WTC11 (cell line): ENCODE data around the gene TNNT3. TPM values are rescaled to one million over a fixed set of nuclear protein-coding genes. Genes with fewer than 3 reads are reported as not detected.

Source experiments
- ATAC-seq: fragments of 200-7000 bp; cut with Tn5 transposase; 2 replicates; pipeline ENCODE4 v1.10.0; 2021; ENCODE audit warnings: mild to moderate bottlenecking, moderate library complexity
- CTCF ChIA-PET: fragments of 300-600 bp; sonication (Branson Sonifier 250); formaldehyde crosslinking; loops from one replicate; lab custom pipeline; 2021; ENCODE audit warnings: antibody characterized with exemption; lab: Charles Lee
- POLR2A ChIA-PET: fragments of 350-600 bp; sonication (Branson Sonifier 250); formaldehyde crosslinking; loops from one replicate; lab custom pipeline; 2021; ENCODE audit warnings: antibody characterized with exemption; lab: Charles Lee
- DNase-seq: peaks from one replicate; pipeline ENCODE4 v3.0.0; 2021; ENCODE audit warnings: low spot score
- H3K27ac Mint-ChIP-seq: 2 replicates; pipeline ENCODE4 v1.8.0; 2021; ENCODE audit warnings: mixed read lengths
- H3K27me3 Mint-ChIP-seq: 2 replicates; pipeline ENCODE4 v1.8.0; 2021; ENCODE audit warnings: low read depth, mild to moderate bottlenecking, moderate library complexity, mixed read lengths
- H3K36me3 Mint-ChIP-seq: 2 replicates; pipeline ENCODE4 v1.8.0; 2021; ENCODE audit warnings: mixed read lengths
- H3K4me1 Mint-ChIP-seq: 2 replicates; pipeline ENCODE4 v1.8.0; 2022; ENCODE audit warnings: mixed read lengths
- H3K4me3 Mint-ChIP-seq: 2 replicates; pipeline ENCODE4 v1.8.0; 2021; ENCODE audit warnings: mild to moderate bottlenecking, moderate library complexity, mixed read lengths
- H3K9me3 Mint-ChIP-seq: 2 replicates; pipeline ENCODE4 v1.8.0; 2021; ENCODE audit warnings: mixed read lengths
- ERG ChIP-seq: fragments of 250-450 bp; sonication (Bioruptor Pico); IDR thresholded peaks from 2 replicates; pipeline ENCODE4 v1.8.0; 2021; ENCODE audit warnings: mild to moderate bottlenecking
- FOXP4 ChIP-seq: sonication (generic); formaldehyde crosslinking; IDR thresholded peaks from 2 replicates; pipeline ENCODE4 v1.8.0; 2022; ENCODE audit warnings: mild to moderate bottlenecking, missing genetic modification reagents
- GTF2I ChIP-seq: fragments of 250-450 bp; sonication (Bioruptor Pico); conservative IDR thresholded peaks from 2 replicates; pipeline ENCODE4 v1.4.0; 2021; ENCODE audit warnings: mild to moderate bottlenecking
- JUN ChIP-seq: sonication (generic); formaldehyde crosslinking; IDR thresholded peaks from 2 replicates; pipeline ENCODE4 v1.8.0; 2023; ENCODE audit warnings: mild to moderate bottlenecking, missing genetic modification reagents
- PRRX2 ChIP-seq: fragments of 250-450 bp; sonication (Bioruptor Pico); IDR thresholded peaks from 2 replicates; pipeline ENCODE4 v1.8.0; 2021; ENCODE audit warnings: mild to moderate bottlenecking
- SMAD4 ChIP-seq: sonication (generic); formaldehyde crosslinking; IDR thresholded peaks from 2 replicates; pipeline ENCODE4 v1.8.0; 2022; ENCODE audit warnings: mild to moderate bottlenecking, missing genetic modification reagents
- ZNF416 ChIP-seq: fragments of 250-450 bp; sonication (Bioruptor Pico); IDR thresholded peaks from 2 replicates; pipeline ENCODE4 v1.9.0; 2021; ENCODE audit warnings: mild to moderate bottlenecking, inconsistent platforms
- total RNA-seq: library from RNA; stranded (reverse); gene quantifications from 3 replicates; pipeline ENCODE4 v1.2.3, GENCODE V29; 2021
- TF ChIP-seq, protein P1 (sequence below): fragments of 200-600 bp; IDR thresholded peaks from 2 replicates; pipeline ENCODE4 v1.8.0; 2022; ENCODE audit warnings: antibody characterized with exemption
- TF ChIP-seq, protein P2 (sequence below): fragments of 250-450 bp; sonication (Bioruptor Pico); IDR thresholded peaks from 2 replicates; pipeline ENCODE4 v1.9.0; 2021; ENCODE audit warnings: mild to moderate bottlenecking, borderline replicate concordance
- TF ChIP-seq, protein P3 (sequence below): fragments of 250-450 bp; sonication (Bioruptor Pico); IDR thresholded peaks from 2 replicates; pipeline ENCODE4 v1.9.0; 2021; ENCODE audit warnings: mild to moderate bottlenecking
- TF ChIP-seq, protein P4 (sequence below): sonication (generic); formaldehyde crosslinking; IDR thresholded peaks from 2 replicates; pipeline ENCODE4 v1.8.1; 2023; ENCODE audit warnings: mild to moderate bottlenecking, missing genetic modification reagents
- TF ChIP-seq, protein P5 (sequence below): sonication (generic); formaldehyde crosslinking; IDR thresholded peaks from 2 replicates; pipeline ENCODE4 v1.8.1; 2022; ENCODE audit warnings: low read depth, missing genetic modification reagents, borderline replicate concordance
- TF ChIP-seq, protein P6 (sequence below): sonication (generic); formaldehyde crosslinking; IDR thresholded peaks from 2 replicates; pipeline ENCODE4 v1.8.1; 2023; ENCODE audit warnings: mild to moderate bottlenecking, missing genetic modification reagents, moderate library complexity
- TF ChIP-seq, protein P7 (sequence below): fragments of 250-450 bp; sonication (Bioruptor Pico); IDR thresholded peaks from 2 replicates; pipeline ENCODE4 v1.9.0; 2021; ENCODE audit warnings: moderate library complexity, mild to moderate bottlenecking, inconsistent platforms, borderline replicate concordance

Gene TNNT3
- total RNA-seq, 1 experiment from 2014 or later: not detected

GRCh38 chr11:1892116-1892515, 27.4 kb upstream of the TNNT3 start (continued):
- TF ChIP-seq, protein P1, sequence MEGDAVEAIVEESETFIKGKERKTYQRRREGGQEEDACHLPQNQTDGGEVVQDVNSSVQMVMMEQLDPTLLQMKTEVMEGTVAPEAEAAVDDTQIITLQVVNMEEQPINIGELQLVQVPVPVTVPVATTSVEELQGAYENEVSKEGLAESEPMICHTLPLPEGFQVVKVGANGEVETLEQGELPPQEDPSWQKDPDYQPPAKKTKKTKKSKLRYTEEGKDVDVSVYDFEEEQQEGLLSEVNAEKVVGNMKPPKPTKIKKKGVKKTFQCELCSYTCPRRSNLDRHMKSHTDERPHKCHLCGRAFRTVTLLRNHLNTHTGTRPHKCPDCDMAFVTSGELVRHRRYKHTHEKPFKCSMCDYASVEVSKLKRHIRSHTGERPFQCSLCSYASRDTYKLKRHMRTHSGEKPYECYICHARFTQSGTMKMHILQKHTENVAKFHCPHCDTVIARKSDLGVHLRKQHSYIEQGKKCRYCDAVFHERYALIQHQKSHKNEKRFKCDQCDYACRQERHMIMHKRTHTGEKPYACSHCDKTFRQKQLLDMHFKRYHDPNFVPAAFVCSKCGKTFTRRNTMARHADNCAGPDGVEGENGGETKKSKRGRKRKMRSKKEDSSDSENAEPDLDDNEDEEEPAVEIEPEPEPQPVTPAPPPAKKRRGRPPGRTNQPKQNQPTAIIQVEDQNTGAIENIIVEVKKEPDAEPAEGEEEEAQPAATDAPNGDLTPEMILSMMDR: no peak
- no peak for TF ChIP-seq JUN (CRISPR knock-in tag)
- no peak for TF ChIP-seq ERG

GRCh38 chr11:1892558-1892957, 26.9 kb upstream of the TNNT3 start:
- no peak for DNase-seq
- POLR2A ChIA-PET: no interaction called here
- H3K27ac Mint-ChIP-seq: no peak overlapping the region
- no peaks in the 10 kb centered on the region for H3K36me3 Mint-ChIP-seq
- no peaks in the 10 kb centered on the region for H3K4me1 Mint-ChIP-seq
- no peak overlapping the region for H3K4me3 Mint-ChIP-seq
- H3K27me3 Mint-ChIP-seq: peaks cover 10% of the 10 kb centered on the region
- no peak for ATAC-seq
- TF ChIP-seq, protein P2, sequence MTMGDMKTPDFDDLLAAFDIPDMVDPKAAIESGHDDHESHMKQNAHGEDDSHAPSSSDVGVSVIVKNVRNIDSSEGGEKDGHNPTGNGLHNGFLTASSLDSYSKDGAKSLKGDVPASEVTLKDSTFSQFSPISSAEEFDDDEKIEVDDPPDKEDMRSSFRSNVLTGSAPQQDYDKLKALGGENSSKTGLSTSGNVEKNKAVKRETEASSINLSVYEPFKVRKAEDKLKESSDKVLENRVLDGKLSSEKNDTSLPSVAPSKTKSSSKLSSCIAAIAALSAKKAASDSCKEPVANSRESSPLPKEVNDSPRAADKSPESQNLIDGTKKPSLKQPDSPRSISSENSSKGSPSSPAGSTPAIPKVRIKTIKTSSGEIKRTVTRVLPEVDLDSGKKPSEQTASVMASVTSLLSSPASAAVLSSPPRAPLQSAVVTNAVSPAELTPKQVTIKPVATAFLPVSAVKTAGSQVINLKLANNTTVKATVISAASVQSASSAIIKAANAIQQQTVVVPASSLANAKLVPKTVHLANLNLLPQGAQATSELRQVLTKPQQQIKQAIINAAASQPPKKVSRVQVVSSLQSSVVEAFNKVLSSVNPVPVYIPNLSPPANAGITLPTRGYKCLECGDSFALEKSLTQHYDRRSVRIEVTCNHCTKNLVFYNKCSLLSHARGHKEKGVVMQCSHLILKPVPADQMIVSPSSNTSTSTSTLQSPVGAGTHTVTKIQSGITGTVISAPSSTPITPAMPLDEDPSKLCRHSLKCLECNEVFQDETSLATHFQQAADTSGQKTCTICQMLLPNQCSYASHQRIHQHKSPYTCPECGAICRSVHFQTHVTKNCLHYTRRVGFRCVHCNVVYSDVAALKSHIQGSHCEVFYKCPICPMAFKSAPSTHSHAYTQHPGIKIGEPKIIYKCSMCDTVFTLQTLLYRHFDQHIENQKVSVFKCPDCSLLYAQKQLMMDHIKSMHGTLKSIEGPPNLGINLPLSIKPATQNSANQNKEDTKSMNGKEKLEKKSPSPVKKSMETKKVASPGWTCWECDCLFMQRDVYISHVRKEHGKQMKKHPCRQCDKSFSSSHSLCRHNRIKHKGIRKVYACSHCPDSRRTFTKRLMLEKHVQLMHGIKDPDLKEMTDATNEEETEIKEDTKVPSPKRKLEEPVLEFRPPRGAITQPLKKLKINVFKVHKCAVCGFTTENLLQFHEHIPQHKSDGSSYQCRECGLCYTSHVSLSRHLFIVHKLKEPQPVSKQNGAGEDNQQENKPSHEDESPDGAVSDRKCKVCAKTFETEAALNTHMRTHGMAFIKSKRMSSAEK (CRISPR knock-in tag): no peak
- TF ChIP-seq GTF2I (CRISPR knock-in tag): no peak
- TF ChIP-seq, protein P3, sequence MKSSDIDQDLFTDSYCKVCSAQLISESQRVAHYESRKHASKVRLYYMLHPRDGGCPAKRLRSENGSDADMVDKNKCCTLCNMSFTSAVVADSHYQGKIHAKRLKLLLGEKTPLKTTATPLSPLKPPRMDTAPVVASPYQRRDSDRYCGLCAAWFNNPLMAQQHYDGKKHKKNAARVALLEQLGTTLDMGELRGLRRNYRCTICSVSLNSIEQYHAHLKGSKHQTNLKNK (CRISPR knock-in tag): no peak
- TF ChIP-seq, all 79 proteins: peak for 0
- CTCF ChIA-PET: interaction anchor here (0.6 to 2.4 kb wide), 2 partner anchors 10 to 25 kb away, joined by 3 to 14 read pairs; no protein-coding TSS in a partner anchor
- H3K9me3 Mint-ChIP-seq: no peaks in the 10 kb centered on the region

- no peaks in the 10 kb centered on the region for H3K4me1 Mint-ChIP-seq
- ATAC-seq (no peak), DNase-seq (no peak)
- TF ChIP-seq, protein P4, sequence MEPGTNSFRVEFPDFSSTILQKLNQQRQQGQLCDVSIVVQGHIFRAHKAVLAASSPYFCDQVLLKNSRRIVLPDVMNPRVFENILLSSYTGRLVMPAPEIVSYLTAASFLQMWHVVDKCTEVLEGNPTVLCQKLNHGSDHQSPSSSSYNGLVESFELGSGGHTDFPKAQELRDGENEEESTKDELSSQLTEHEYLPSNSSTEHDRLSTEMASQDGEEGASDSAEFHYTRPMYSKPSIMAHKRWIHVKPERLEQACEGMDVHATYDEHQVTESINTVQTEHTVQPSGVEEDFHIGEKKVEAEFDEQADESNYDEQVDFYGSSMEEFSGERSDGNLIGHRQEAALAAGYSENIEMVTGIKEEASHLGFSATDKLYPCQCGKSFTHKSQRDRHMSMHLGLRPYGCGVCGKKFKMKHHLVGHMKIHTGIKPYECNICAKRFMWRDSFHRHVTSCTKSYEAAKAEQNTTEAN (CRISPR knock-in tag): no peak
- TF ChIP-seq, protein P5, sequence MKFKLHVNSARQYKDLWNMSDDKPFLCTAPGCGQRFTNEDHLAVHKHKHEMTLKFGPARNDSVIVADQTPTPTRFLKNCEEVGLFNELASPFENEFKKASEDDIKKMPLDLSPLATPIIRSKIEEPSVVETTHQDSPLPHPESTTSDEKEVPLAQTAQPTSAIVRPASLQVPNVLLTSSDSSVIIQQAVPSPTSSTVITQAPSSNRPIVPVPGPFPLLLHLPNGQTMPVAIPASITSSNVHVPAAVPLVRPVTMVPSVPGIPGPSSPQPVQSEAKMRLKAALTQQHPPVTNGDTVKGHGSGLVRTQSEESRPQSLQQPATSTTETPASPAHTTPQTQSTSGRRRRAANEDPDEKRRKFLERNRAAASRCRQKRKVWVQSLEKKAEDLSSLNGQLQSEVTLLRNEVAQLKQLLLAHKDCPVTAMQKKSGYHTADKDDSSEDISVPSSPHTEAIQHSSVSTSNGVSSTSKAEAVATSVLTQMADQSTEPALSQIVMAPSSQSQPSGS (CRISPR knock-in tag): no peak
- TF ChIP-seq FOXP4 (no peak), SMAD4 (CRISPR knock-in tag) (no peak), PRRX2 (CRISPR knock-in tag) (no peak), ZNF416 (CRISPR knock-in tag) (no peak)
- TF ChIP-seq, protein P6, sequence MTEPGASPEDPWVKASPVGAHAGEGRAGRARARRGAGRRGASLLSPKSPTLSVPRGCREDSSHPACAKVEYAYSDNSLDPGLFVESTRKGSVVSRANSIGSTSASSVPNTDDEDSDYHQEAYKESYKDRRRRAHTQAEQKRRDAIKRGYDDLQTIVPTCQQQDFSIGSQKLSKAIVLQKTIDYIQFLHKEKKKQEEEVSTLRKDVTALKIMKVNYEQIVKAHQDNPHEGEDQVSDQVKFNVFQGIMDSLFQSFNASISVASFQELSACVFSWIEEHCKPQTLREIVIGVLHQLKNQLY (CRISPR knock-in tag): no peak
- TF ChIP-seq, protein P7, sequence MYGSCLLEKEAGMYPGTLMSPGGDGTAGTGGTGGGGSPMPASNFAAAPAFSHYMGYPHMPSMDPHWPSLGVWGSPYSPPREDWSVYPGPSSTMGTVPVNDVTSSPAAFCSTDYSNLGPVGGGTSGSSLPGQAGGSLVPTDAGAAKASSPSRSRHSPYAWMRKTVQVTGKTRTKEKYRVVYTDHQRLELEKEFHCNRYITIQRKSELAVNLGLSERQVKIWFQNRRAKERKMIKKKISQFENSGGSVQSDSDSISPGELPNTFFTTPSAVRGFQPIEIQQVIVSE (CRISPR knock-in tag): no peak
- no peak overlapping the region for H3K27ac Mint-ChIP-seq
- H3K36me3 Mint-ChIP-seq: no peaks in the 10 kb centered on the region
- ChIA-PET POLR2A (no interaction called here), CTCF (no interaction called here)
- H3K27me3 Mint-ChIP-seq: peaks cover 10% of the 10 kb centered on the region
- no peaks in the 10 kb centered on the region for H3K9me3 Mint-ChIP-seq
- no peak overlapping the region for H3K4me3 Mint-ChIP-seq
Observed at GRCh38 chr11:1893581-1894359, 25.7 kb upstream of the TNNT3 start.
